Bronchial epithelial cell (primary cell): Measurements from ENCODE around the gene YIF1A. TPM values are rescaled to one million over a fixed set of nuclear protein-coding genes. Genes with fewer than 3 reads are reported as not detected.
A peak's percentile ranks its signal among the peaks of the same experiment; 100 is the strongest.

Experiments
- DNase-seq: peaks from one replicate; pipeline ENCODE4 v3.0.0-alpha.2; 2010; ENCODE audit warnings: low read depth
- FAIRE-seq: peaks from 2 replicates; lab custom pipeline; 2011; peaks lifted over from hg19 to GRCh38; lab: Jason Lieb, UNC
- H3K27me3 ChIP-seq: 2 replicates; pipeline ENCODE4 v1.5.1; 2011; ENCODE audit warnings: low read length; ENCODE audit not compliant: control insufficient read depth, insufficient read depth
- H3K36me3 ChIP-seq: 2 replicates; pipeline ENCODE4 v1.5.1; 2011; ENCODE audit warnings: low read length; ENCODE audit not compliant: control insufficient read depth, insufficient read depth
- H3K4me3 ChIP-seq: 2 replicates; pipeline ENCODE4 v1.5.1; 2011; ENCODE audit warnings: mild to moderate bottlenecking, low read depth, low read length, control low read depth
- total RNA-seq: library from RNA; depleted of rRNA; stranded (reverse); fragments of >200 nt; gene quantifications from 2 replicates; pipeline ENCODE4 v1.2.1, GENCODE V29; 2014
- TF ChIP-seq, protein P1 (sequence below): IDR thresholded peaks from 2 replicates; pipeline ENCODE4 v1.5.1; 2011; ENCODE audit warnings: mild to moderate bottlenecking, moderate library complexity, low read length, control low read depth, inconsistent platforms; ENCODE audit not compliant: insufficient read depth, severe bottlenecking

The YIF1A gene
- total RNA-seq, 1 donor from 2014 or later: 231 TPM

DNA sequence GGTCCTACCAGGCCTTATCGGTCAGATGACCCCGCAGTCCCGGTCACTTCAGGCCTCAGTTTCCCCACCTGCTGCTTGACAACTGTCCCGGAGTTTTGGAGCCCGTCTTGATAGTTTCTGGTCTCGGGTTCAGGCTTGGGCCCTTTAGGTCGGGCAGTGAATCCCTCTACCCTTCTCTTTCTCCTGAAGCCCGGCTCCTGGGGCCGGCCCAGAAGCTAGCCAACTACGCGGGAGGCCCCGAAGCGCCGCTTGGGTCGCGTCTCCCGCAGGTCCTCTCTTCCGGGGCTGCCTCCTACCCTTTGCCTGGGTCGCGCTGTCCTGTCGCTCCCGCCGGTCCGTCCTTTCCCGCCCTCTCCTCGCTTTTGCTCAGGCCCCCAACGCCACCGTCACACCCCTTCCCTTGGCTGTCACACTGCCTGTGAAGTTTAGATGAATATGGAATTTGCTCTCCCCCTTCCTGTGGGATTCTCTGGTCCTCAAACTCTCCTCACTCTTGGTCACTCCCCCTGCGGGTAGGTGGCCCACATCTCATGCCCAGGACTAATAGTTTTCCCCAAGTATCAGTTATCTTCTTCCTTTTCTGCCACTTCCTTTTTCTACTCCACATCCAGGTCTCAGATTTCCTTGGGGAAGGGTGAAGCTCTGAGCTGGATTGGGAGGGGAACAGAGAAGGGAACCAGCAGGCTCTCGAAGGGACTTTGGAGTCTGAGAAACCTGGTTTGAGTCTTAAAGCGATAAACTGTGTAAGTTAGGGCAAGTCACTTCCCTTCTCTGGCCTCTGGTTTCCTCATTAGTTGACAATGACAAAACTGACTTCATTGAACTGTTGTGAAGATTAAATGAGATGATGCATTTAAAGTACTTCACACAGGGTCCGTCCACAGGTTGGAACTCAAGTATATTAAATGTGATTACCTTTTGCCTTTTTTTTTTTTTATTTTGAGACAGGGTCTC lies 19.7 kb downstream of the YIF1A start:
- DNase-seq: no peak

DNA sequence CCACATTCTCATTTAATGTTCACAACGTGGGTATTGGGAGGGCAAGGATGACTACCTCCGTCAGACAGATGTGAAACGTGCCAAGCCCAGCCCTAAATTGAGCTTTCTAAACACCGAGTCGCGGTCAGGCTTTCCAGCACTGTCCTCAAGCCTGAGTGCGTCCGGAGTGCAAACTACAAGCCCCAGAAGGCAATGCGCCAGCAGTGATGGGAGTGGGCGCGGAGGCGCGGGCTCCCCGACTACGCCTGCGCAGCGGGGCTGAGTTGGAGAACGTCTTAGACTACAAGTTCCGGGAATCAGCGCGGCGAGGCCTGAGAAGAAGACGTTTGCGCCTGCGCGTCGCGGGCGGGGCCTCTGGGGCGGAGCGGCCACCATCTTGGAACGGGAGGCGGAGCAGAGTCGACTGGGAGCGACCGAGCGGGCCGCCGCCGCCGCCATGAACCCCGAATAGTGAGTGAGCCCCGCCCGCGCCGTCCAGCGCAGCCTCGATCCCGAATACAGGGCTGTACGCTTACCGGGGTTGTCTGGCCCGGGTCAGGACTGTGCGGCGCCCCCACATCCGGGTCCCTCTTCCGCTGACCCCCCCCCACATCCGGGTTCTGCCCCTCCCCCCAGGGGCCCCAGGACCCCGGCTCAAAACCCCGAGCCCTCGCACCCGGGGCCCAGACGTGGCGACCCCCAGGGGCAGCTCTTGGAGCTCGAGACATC lies 20.5 kb downstream of the YIF1A start, which contains the start of gene RAB1B:
Gene RAB1B, plus strand, starts transcription at position 396 of the 708 bp plus-strand sequence. Its CDS starts 41 bp downstream, at position 437.
- peak; percentile 97 for DNase-seq
- H3K36me3 ChIP-seq: peaks cover 30% of the 10 kb centered on the region
- peak; percentile 58 for FAIRE-seq
- TF ChIP-seq, protein P1, sequence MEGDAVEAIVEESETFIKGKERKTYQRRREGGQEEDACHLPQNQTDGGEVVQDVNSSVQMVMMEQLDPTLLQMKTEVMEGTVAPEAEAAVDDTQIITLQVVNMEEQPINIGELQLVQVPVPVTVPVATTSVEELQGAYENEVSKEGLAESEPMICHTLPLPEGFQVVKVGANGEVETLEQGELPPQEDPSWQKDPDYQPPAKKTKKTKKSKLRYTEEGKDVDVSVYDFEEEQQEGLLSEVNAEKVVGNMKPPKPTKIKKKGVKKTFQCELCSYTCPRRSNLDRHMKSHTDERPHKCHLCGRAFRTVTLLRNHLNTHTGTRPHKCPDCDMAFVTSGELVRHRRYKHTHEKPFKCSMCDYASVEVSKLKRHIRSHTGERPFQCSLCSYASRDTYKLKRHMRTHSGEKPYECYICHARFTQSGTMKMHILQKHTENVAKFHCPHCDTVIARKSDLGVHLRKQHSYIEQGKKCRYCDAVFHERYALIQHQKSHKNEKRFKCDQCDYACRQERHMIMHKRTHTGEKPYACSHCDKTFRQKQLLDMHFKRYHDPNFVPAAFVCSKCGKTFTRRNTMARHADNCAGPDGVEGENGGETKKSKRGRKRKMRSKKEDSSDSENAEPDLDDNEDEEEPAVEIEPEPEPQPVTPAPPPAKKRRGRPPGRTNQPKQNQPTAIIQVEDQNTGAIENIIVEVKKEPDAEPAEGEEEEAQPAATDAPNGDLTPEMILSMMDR: no peak
- peak within 1 kb of the TSS; percentile 90 for H3K4me3 ChIP-seq
- H3K27me3 ChIP-seq: no peaks in the 10 kb centered on the region

More for the DNA sequence above, 19.7 kb downstream of the YIF1A start:
- Histone ChIP-seq H3K27me3 (no peaks in the 10 kb centered on the region), H3K36me3 (peaks cover 28% of the 10 kb centered on the region), H3K4me3 (peak overlapping the region; percentile 90)
- FAIRE-seq: no peak
- TF ChIP-seq, protein P1: no peak

DNA sequence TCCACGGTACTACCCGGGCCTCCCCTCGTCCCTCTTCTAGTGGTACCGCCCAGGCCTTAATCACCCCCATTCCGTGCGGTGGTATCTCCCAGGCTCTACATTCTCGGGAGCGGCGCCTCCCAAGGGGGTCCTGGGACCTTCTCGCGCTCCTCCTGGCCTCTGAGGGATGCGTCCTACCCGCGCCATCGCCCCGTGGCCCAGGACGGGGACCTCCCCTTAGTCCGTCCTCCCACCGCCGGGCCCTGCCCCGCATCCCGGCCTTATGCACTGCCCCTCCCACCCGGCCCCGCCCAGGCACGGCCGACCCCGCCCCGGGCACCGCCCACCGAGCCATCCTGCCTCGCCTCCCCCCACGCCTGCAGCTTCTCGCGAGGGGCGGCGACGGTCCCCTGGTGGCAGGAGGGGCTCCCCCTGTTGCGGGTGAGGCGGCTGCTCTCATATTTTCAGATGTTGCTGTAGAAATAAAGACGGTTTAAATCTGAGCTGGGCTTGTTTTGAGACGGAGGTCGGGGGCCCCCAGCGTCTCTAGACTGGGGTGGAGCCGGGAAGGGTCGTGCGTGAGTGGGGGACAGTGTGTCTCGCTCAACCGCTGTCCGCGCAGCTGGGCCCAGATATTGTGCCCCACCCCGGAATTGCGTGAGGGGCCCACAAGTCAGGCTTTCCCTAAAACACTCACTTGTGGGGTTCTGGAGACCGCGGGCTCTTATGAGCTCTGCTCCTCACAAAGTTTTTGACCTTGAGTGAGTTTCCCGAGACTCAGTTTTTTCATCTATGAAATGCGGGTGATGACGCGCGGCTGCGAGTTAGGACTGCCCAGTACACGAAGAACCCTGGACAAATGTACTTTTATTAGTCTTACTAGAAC lies 21.3 kb downstream of the YIF1A start:
- FAIRE-seq (no peak), DNase-seq (peak; percentile 48)
- H3K4me3 ChIP-seq: peak overlapping the region; percentile 90
- TF ChIP-seq, protein P1: no peak
- H3K27me3 ChIP-seq: no peaks in the 10 kb centered on the region
- peaks cover 25% of the 10 kb centered on the region for H3K36me3 ChIP-seq

DNA sequence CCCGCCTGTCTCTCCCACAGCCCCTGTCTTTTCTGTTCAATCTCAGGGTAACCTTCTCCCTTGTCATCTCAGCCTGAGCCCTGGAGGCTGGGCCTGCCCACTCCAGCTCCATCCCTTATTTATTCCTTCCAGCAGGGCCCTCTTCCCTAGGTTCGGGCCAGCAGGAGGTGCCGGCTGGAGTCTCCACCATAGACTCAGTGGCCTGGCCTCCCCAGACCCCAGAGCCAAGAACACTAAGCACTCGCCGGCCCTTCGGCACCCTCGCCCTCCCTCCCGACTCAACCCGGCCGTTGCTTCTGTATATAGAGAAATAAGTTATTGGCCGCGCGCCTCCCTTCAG lies 21.9 kb downstream of the YIF1A start:
- DNase-seq: no peak
- Histone ChIP-seq H3K27me3 (no peaks in the 10 kb centered on the region), H3K4me3 (peak overlapping the region; percentile 90), H3K36me3 (peaks cover 22% of the 10 kb centered on the region)
- TF ChIP-seq, protein P1: no peak
- no peak for FAIRE-seq

DNA sequence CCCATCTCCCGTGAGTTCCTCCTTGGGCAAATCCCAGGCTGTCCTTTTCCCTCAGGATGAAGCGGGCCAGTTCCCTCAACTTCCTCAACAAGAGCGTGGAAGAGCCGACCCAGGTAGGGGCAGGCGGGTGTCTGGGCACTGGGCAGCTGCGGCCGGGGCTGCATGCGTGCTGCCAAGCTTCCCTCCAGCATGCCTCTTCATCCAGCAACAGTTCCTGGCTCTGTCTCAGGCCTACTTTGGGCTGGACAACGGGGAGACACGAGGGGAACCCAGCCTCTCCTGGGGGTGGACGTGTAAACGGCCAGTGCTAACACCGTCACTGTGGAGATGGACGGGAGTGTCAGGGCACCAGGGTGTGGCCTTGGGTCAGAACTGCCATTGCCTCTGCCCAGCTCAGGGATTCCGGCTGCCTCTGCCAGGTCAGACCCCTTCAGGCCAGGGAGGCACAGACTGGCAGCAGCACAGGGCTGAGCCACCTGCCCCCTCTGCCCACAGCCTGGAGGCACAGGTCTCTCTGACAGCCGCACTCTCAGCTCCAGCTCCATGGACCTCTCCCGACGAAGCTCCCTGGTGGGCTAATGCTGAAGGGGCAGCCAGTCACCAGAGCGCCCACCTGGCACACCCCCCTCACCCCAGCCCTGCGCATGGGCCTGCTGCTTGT lies 22.4 kb downstream of the YIF1A start:
- H3K27me3 ChIP-seq: no peaks in the 10 kb centered on the region
- FAIRE-seq (no peak), DNase-seq (no peak)
- no peak overlapping the region for H3K4me3 ChIP-seq
- TF ChIP-seq, protein P1: no peak
- H3K36me3 ChIP-seq: peaks cover 23% of the 10 kb centered on the region
